ENCODE results near the gene POLR1A.

Gene POLR1A

DNA sequence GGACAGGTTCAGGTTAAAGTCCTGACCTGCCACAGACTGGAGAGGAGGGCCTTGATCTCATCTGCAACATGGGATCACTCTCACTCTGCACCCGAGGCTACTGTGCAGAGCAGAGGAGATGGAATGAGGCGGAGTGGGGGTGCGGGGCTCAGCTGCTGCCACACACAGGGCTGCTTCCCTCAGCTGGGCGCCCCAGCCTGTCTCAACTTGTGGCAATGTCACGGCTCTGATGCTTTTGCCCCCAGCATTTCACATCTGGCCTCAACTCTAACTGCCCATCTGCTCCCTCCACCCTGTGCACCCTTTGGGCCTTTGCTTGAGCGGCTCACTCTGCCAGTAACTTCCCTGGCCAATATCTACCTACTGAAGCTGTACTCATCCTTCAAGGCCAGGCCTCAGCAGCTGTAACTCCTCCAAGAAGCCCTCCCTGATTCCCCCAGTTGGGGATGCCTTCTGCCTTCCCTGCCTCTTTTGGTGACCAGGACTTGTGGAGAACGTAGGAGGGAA, 70.3 kb downstream of the POLR1A start:
- TF ChIP-seq, protein P1, sequence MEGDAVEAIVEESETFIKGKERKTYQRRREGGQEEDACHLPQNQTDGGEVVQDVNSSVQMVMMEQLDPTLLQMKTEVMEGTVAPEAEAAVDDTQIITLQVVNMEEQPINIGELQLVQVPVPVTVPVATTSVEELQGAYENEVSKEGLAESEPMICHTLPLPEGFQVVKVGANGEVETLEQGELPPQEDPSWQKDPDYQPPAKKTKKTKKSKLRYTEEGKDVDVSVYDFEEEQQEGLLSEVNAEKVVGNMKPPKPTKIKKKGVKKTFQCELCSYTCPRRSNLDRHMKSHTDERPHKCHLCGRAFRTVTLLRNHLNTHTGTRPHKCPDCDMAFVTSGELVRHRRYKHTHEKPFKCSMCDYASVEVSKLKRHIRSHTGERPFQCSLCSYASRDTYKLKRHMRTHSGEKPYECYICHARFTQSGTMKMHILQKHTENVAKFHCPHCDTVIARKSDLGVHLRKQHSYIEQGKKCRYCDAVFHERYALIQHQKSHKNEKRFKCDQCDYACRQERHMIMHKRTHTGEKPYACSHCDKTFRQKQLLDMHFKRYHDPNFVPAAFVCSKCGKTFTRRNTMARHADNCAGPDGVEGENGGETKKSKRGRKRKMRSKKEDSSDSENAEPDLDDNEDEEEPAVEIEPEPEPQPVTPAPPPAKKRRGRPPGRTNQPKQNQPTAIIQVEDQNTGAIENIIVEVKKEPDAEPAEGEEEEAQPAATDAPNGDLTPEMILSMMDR (IDR thresholded peaks at IDR 0.05; ENCODE audit: insufficient read depth, low read length, poor library complexity, severe bottlenecking), result no peak
- Histone ChIP-seq H3K4me3 (replicated peaks; ENCODE audit: low read depth, low read length) (no peak overlapping the region), H3K36me3 (ENCODE audit: control insufficient read depth, insufficient read depth, low read length) (peaks cover 30% of the 10 kb centered on the region), H3K27me3 (replicated peaks; ENCODE audit: control insufficient read depth, insufficient read depth, low read length) (no peaks in the 10 kb centered on the region)
- DNase-seq (ENCODE audit: extremely low read depth, insufficient read length), result no peak

DNA sequence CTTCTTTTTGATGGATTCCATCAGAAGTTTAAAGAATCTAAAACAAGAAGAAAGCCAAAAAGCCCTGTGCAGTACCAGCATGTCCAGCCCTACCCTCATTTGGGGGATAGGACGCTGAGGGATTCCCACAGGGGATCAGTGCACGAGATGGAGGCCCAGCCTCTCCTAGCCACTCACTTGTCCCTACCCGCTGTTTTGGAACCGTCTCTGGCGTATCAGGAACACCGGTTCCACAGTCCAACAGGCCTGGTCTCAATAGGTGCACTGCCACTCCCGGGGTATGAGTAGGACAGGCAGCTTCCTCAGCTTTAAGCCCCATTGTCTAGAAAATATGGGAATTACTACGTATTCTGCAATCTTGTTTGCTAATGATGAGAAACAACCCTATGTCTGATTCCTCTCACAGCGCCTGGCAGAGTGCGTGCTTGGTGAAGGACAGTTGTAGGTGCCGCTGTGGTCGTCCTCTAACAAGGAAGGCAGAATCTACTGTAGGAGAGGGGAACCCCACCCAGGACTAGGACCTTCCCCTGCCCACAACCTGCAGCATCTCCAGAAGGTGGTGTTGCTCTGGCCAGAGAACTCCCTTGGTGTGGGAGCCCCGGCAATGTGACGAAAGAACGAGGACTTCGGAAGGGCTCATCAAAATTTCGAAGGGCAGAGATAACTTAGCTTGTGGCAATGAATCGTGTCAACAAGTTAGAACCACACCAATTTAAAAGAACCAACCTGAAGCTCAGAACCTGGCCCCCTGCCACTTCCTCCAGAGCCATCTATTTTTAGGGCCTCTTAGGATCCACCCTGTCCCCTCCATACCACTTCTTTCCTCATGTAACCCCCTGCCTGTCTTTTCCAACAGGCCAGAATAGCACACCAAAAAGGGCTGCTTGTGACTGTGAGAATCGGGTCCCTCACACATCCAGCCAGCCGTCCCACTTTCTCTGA, 71.7 kb downstream of the POLR1A start:
- Histone ChIP-seq H3K27me3 (replicated peaks; ENCODE audit: control insufficient read depth, insufficient read depth, low read length) (no peaks in the 10 kb centered on the region), H3K4me3 (replicated peaks; ENCODE audit: low read depth, low read length) (no peak overlapping the region), H3K36me3 (ENCODE audit: control insufficient read depth, insufficient read depth, low read length) (peaks cover 32% of the 10 kb centered on the region)
- TF ChIP-seq, protein P1 (IDR thresholded peaks at IDR 0.05; ENCODE audit: insufficient read depth, low read length, poor library complexity, severe bottlenecking), result no peak
- DNase-seq (ENCODE audit: extremely low read depth, insufficient read length), result no peak

DNA sequence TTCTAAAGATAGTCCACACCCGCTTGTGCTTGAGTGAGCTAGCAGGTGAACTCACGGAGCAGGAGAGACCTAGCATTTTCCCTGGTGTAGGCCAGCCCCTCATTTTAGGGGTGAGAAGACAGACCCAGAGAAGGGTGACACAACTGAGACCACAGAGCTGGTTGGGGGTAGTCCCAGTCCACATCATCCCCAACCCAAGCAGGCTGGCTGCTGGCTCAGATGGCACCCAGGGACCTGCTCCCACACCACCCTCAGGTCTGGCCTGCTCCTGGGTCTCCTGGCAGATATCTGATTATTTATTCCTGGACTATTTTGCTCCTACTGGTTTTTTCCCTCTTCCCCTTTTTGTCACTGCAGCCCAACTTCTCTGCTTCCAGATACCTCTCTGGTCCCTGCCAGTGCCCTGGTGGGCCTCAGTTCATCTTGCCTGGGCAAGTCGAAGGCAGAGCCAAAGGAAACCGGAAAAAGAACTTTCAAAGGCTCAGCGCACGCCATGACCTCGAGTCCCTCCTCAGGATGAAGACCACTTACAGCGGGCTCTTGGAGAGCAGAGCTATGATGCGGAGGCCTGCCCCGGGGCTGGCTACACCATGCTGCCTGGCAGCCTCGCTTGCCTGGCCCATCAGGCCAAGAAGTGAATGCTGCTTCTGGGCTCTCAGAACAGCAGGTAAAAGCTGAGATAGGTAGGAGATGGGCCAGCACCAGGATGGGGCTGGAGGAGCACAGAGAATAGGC, 72.7 kb downstream of the POLR1A start:
- Histone ChIP-seq H3K27me3 (replicated peaks; ENCODE audit: control insufficient read depth, insufficient read depth, low read length) (no peaks in the 10 kb centered on the region), H3K36me3 (ENCODE audit: control insufficient read depth, insufficient read depth, low read length) (peaks cover 33% of the 10 kb centered on the region), H3K4me3 (replicated peaks; ENCODE audit: low read depth, low read length) (no peak overlapping the region)
- TF ChIP-seq, protein P1 (IDR thresholded peaks at IDR 0.05; ENCODE audit: insufficient read depth, low read length, poor library complexity, severe bottlenecking), result no peak
- DNase-seq (ENCODE audit: extremely low read depth, insufficient read length), result no peak

DNA sequence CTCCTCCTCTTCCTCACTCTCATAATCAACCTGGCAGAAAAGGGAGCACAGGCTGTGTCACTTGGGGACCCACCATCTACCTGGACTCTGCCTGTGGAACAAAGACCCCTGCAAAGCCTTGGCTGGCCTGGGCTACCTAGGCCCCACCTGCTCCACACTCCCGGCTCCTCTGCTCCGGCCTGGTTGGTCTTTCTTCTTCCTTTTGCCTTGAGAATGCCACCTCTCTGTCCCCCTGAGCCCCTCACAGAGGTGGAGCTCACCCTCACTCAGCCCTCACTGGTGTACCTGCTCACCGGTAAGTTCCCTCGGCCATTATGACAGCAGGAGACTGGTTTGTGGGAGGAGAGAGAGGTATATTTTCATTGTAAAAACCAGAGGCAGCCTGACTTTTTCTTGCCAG, 74.1 kb downstream of the POLR1A start:
- H3K36me3 ChIP-seq (ENCODE audit: control insufficient read depth, insufficient read depth, low read length), result peaks cover 38% of the 10 kb centered on the region
- TF ChIP-seq, protein P1 (IDR thresholded peaks at IDR 0.05; ENCODE audit: insufficient read depth, low read length, poor library complexity, severe bottlenecking), result no peak

DNA sequence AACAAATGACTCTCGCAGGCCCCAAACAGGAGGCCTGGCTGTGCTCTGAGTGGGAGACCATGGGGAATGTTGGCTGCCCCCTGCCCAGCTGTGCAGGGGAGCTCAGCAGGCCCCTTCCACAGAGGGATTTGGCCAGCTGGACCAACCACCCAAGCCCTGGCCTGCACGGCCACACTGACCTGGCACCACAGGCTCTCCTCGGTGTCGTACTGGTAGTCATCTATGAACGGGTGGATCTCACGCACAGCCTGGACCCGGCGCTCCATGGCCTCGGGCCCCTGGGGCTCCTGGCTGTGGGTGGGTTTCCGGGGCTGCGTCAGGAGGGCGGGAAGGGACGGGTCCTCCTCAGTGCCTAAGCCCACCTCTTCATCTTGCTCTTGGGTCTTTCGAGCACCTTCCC, 74.5 kb downstream of the POLR1A start:
- no peak for DNase-seq (ENCODE audit: extremely low read depth, insufficient read length)
- no peak overlapping the region for H3K4me3 ChIP-seq (replicated peaks; ENCODE audit: low read depth, low read length)
- H3K36me3 ChIP-seq (ENCODE audit: control insufficient read depth, insufficient read depth, low read length), result peaks cover 38% of the 10 kb centered on the region
- H3K27me3 ChIP-seq (replicated peaks; ENCODE audit: control insufficient read depth, insufficient read depth, low read length), result no peaks in the 10 kb centered on the region
- TF ChIP-seq, protein P1 (IDR thresholded peaks at IDR 0.05; ENCODE audit: insufficient read depth, low read length, poor library complexity, severe bottlenecking), result no peak

More for the DNA sequence above, 74.1 kb downstream of the POLR1A start:
- H3K4me3 ChIP-seq (replicated peaks; ENCODE audit: low read depth, low read length), result no peak overlapping the region
- H3K27me3 ChIP-seq (replicated peaks; ENCODE audit: control insufficient read depth, insufficient read depth, low read length), result no peaks in the 10 kb centered on the region
- no peak for DNase-seq (ENCODE audit: extremely low read depth, insufficient read length)
